Measurements from ENCODE around the gene MECP2. TPM values are rescaled to one million over a fixed set of nuclear protein-coding genes. Genes with fewer than 3 reads are reported as not detected.
"Not testable (repeated sequence)": the region's sequence is repeated elsewhere in the genome, so short reads cannot be mapped to it uniquely, and the experiment has no call there.

Gene MECP2
- total and polyA plus RNA-seq, 2 donors from 2014 or later, result 14.0 to 74.7 TPM

DNA sequence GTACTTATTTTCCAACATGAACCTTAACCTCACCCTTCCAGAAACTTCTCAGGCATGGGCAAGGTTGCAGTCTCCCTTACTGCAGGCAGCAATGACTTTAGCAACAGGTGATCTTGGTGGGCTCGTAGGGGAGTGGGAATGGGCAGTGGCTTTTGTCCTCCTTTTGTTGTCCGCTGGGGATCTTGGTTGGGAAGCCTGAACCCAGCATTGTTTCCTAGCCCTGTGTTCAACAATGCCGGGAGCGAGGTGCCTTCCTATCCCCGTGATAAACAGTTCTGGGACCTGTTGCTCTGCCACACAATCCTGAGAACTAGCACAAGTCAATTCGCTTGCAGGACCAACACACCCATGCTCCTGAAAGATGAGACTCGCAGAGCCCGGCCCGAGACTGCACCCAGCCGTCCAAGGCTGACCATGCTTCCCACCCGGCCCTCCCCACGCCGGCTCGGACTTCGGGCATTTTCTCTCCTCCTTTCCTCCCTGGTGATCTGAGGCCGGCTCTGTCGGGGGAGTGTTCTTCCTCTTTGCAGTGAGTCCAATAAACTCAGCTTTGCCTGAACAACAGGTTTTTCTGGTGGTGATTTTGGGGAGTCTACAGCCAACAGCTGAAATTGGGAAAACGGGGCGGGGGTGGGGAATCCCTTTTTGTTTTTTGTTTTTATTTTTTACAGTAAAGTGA lies 98.0 kb downstream of the MECP2 start:
- Histone ChIP-seq H3K27ac (ENCODE audit: low read depth in 2 of 2, low read length in 2 of 2) (no peak overlapping the region), H3K4me1 (ENCODE audit: control insufficient read depth in 2 of 3, insufficient read depth in 2 of 3, low read depth in 1 of 3, low read length in 3 of 3) (no peaks in the 10 kb centered on the region), H3K27me3 (ENCODE audit: control insufficient read depth, insufficient read depth, low read length) (no peaks in the 10 kb centered on the region), H3K4me3 (ENCODE audit: low read length in 3 of 3) (no peak overlapping the region), H3K36me3 (ENCODE audit: control insufficient read depth in 2 of 3, insufficient read depth in 3 of 3, low read length in 3 of 3) (no peaks in the 10 kb centered on the region), H3K9me3 (ENCODE audit: control insufficient read depth in 2 of 3, insufficient read depth in 1 of 3, low read length in 3 of 3) (no peaks in the 10 kb centered on the region), H3K9ac (ENCODE audit: low read length in 3 of 3) (no peak overlapping the region)
- no peak for TF ChIP-seq CTCF (IDR thresholded peaks at IDR 0.05; ENCODE audit: borderline replicate concordance, extremely low read depth, insufficient read depth)
- intact Hi-C loops (cut with DNase I), result no loop called here
- DNase-seq (peak in 1 of 5 donors; percentile 31), FAIRE-seq (no peak)

DNA sequence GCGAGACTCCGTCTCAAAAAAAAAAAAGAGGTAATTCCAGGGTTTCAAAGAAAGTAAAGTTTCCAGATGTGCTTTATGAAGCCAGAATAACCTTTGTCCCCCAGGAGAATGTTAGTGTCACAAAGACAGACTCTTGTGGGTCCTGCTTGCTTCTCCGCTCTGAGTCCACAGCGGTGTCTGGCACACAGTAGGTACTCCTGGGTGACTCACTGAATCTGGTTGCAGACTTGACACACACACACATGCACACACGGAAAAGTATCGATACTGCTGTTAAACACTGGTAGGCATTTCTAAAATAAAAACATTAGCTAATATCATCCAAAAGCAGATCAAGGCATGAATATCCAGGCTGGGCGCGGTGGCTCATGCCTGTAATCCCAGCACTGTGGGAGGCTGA lies 102.0 kb downstream of the MECP2 start:
- FAIRE-seq (no peak), DNase-seq (no peak)
- Histone ChIP-seq H3K4me1 (ENCODE audit: control insufficient read depth in 2 of 3, insufficient read depth in 2 of 3, low read depth in 1 of 3, low read length in 3 of 3) (no peaks in the 10 kb centered on the region), H3K9ac (ENCODE audit: low read length in 3 of 3) (no peak overlapping the region), H3K36me3 (ENCODE audit: control insufficient read depth in 2 of 3, insufficient read depth in 3 of 3, low read length in 3 of 3) (no peaks in the 10 kb centered on the region), H3K27me3 (ENCODE audit: control insufficient read depth, insufficient read depth, low read length) (no peaks in the 10 kb centered on the region), H3K9me3 (ENCODE audit: control insufficient read depth in 2 of 3, insufficient read depth in 1 of 3, low read length in 3 of 3) (no peaks in the 10 kb centered on the region), H3K4me3 (ENCODE audit: low read length in 3 of 3) (no peak overlapping the region), H3K27ac (ENCODE audit: low read depth in 2 of 2, low read length in 2 of 2) (no peak overlapping the region)
- intact Hi-C loops (cut with DNase I), result no loop called here
- TF ChIP-seq CTCF (IDR thresholded peaks at IDR 0.05; ENCODE audit: borderline replicate concordance, extremely low read depth, insufficient read depth), result no peak

- H3K9ac ChIP-seq (ENCODE audit: low read length in 3 of 3); H3K36me3 ChIP-seq (ENCODE audit: control insufficient read depth in 2 of 3, insufficient read depth in 3 of 3, low read length in 3 of 3); H3K27ac ChIP-seq (ENCODE audit: low read depth in 2 of 2, low read length in 2 of 2); intact Hi-C loops (cut with DNase I); FAIRE-seq; H3K4me1 ChIP-seq (ENCODE audit: control insufficient read depth in 2 of 3, insufficient read depth in 2 of 3, low read depth in 1 of 3, low read length in 3 of 3); DNase-seq; H3K27me3 ChIP-seq (ENCODE audit: control insufficient read depth, insufficient read depth, low read length); H3K9me3 ChIP-seq (ENCODE audit: control insufficient read depth in 2 of 3, insufficient read depth in 1 of 3, low read length in 3 of 3); H3K4me3 ChIP-seq (ENCODE audit: low read length in 3 of 3): not testable (repeated sequence)
Measured at GRCh38 chrX:153994398-153994797, 103.1 kb downstream of the MECP2 start.

- Histone ChIP-seq H3K9ac (ENCODE audit: low read length in 3 of 3) (no peak overlapping the region), H3K9me3 (ENCODE audit: control insufficient read depth in 2 of 3, insufficient read depth in 1 of 3, low read length in 3 of 3) (no peaks in the 10 kb centered on the region), H3K27ac (ENCODE audit: low read depth in 2 of 2, low read length in 2 of 2) (no peak overlapping the region), H3K4me1 (ENCODE audit: control insufficient read depth in 2 of 3, insufficient read depth in 2 of 3, low read depth in 1 of 3, low read length in 3 of 3) (no peaks in the 10 kb centered on the region), H3K4me3 (ENCODE audit: low read length in 3 of 3) (no peak overlapping the region), H3K36me3 (ENCODE audit: control insufficient read depth in 2 of 3, insufficient read depth in 3 of 3, low read length in 3 of 3) (no peaks in the 10 kb centered on the region), H3K27me3 (ENCODE audit: control insufficient read depth, insufficient read depth, low read length) (no peaks in the 10 kb centered on the region)
- DNase-seq (no peak), FAIRE-seq (no peak)
- no peak for TF ChIP-seq CTCF (IDR thresholded peaks at IDR 0.05; ENCODE audit: borderline replicate concordance, extremely low read depth, insufficient read depth)
- intact Hi-C loops (cut with DNase I), result no loop called here
Measured at GRCh38 chrX:153993978-153994377, 103.5 kb downstream of the MECP2 start.

All from kidney (tissue), 14 donors.